IMR-90 (cell line): Measurements from ENCODE around the gene CD19. TPM values are rescaled to one million over a fixed set of nuclear protein-coding genes. Genes with fewer than 3 reads are reported as not detected.

Source experiments
- ATAC-seq: fragments of 200-7000 bp; cut with Tn5 transposase; 2 replicates; pipeline ENCODE4 v1.9.1; 2020; ENCODE audit warnings: low read depth, mild to moderate bottlenecking, moderate library complexity
- BruUV-seq: library from RNA; stranded (reverse); fragments of 400-500 nt; replicated peaks from 2 replicates; lab custom pipeline; 2021; lab: Mats Ljungman, UMichigan
- CTCF ChIA-PET: fragments of 300-600 bp; formaldehyde crosslinking; extraction: SDS; loops from one replicate; lab custom pipeline; 2021; ENCODE audit warnings: antibody characterized with exemption; lab: Yijun Ruan, JAX
- POLR2A ChIA-PET: fragments of 300-600 bp; sonication (Branson Sonifier 250); formaldehyde crosslinking; loops from one replicate; lab custom pipeline; 2022; ENCODE audit warnings: antibody characterized with exemption; ENCODE audit not compliant: unreplicated experiment; lab: Charles Lee
- DNase-seq: peaks from one replicate; pipeline ENCODE4 v3.0.0; 2013
- H2AFZ ChIP-seq: replicated peaks from 2 replicates; pipeline ENCODE3; 2013; ENCODE audit warnings: low read length, mild to moderate bottlenecking; ENCODE audit not compliant: poor library complexity
- H2AK5ac ChIP-seq: 2 replicates; pipeline ENCODE4 v1.6.1; 2013; ENCODE audit warnings: low read depth, low read length, inconsistent platforms
- H2AK9ac ChIP-seq: replicated peaks from 2 replicates; pipeline ENCODE3; 2013; ENCODE audit warnings: mild to moderate bottlenecking, low read depth, low read length, moderate library complexity; ENCODE audit not compliant: poor library complexity
- H2BK120ac ChIP-seq: 2 replicates; pipeline ENCODE4 v1.6.1; 2013; ENCODE audit warnings: low read depth, low read length, inconsistent platforms
- H2BK15ac ChIP-seq: 3 replicates; pipeline ENCODE4 v1.6.1; 2013; ENCODE audit warnings: low read depth, low read length, inconsistent platforms
- H2BK20ac ChIP-seq: 2 replicates; pipeline ENCODE4 v1.6.1; 2013; ENCODE audit warnings: low read depth, mild to moderate bottlenecking, inconsistent platforms, low read length, moderate library complexity
- H2BK5ac ChIP-seq: 2 replicates; pipeline ENCODE4 v1.6.1; 2013; ENCODE audit warnings: mild to moderate bottlenecking, low read depth, low read length, inconsistent platforms; ENCODE audit not compliant: poor library complexity, severe bottlenecking
- H3K14ac ChIP-seq: replicated peaks from 2 replicates; pipeline ENCODE4 v1.6.1; 2013; ENCODE audit warnings: low read depth, low read length, inconsistent platforms
- H3K18ac ChIP-seq: 2 replicates; pipeline ENCODE4 v1.6.1; 2013; ENCODE audit warnings: low read depth, low read length, control low read depth
- H3K23ac ChIP-seq: 2 replicates; pipeline ENCODE4 v1.6.1; 2013; ENCODE audit warnings: low read depth, low read length, inconsistent platforms
- H3K27ac ChIP-seq: 2 replicates; pipeline ENCODE4 v1.5.1; 2013; ENCODE audit warnings: mild to moderate bottlenecking, control low read depth, low read length; ENCODE audit not compliant: insufficient read depth
- H3K27me3 ChIP-seq: 2 replicates; pipeline ENCODE4 v1.6.1; 2013; ENCODE audit warnings: low read length; ENCODE audit not compliant: control insufficient read depth, insufficient read depth
- H3K36me3 ChIP-seq: 2 replicates; pipeline ENCODE4 v1.6.1; 2013; ENCODE audit warnings: low read length, mixed read lengths; ENCODE audit not compliant: control insufficient read depth, insufficient read depth
- H3K4ac ChIP-seq: 2 replicates; pipeline ENCODE4 v1.6.1; 2013; ENCODE audit warnings: low read depth, low read length, inconsistent platforms
- H3K4me1 ChIP-seq: 2 replicates; pipeline ENCODE4 v1.6.1; 2013; ENCODE audit warnings: low read length, mixed read lengths; ENCODE audit not compliant: control insufficient read depth, insufficient read depth
- H3K4me2 ChIP-seq: 2 replicates; pipeline ENCODE4 v1.6.1; 2013; ENCODE audit warnings: low read depth, mild to moderate bottlenecking, control low read depth, low read length, moderate library complexity
- H3K4me3 ChIP-seq: 2 replicates; pipeline ENCODE4 v1.5.1; 2013; ENCODE audit warnings: low read depth, mild to moderate bottlenecking, control low read depth, low read length, moderate library complexity; ENCODE audit not compliant: insufficient read depth
- H3K56ac ChIP-seq: 2 replicates; pipeline ENCODE4 v1.6.1; 2013; ENCODE audit warnings: low read length, inconsistent platforms; ENCODE audit not compliant: insufficient read depth; ENCODE audit errors: extremely low read depth
- H3K79me1 ChIP-seq, 2 experiments: 2 replicates each; pipeline ENCODE4 v1.6.1; 2013; ENCODE audit warnings: low read length in 2 of 2, inconsistent platforms in 1 of 2, low read depth in 1 of 2
- H3K9ac ChIP-seq: 2 replicates; pipeline ENCODE4 v1.6.1; 2013; ENCODE audit warnings: low read depth, low read length, control low read depth
- H3K9me1 ChIP-seq: 2 replicates; pipeline ENCODE4 v1.6.1; 2013; ENCODE audit warnings: low read length, inconsistent platforms; ENCODE audit not compliant: insufficient read depth
- H3K9me3 ChIP-seq: 2 replicates; pipeline ENCODE4 v1.6.1; 2013; ENCODE audit warnings: low read length; ENCODE audit not compliant: control insufficient read depth, insufficient read depth
- H4K20me1 ChIP-seq: 2 replicates; pipeline ENCODE4 v1.6.1; 2013; ENCODE audit warnings: low read length, inconsistent platforms; ENCODE audit not compliant: insufficient read depth
- H4K5ac ChIP-seq: 2 replicates; pipeline ENCODE4 v1.6.1; 2013; ENCODE audit warnings: mild to moderate bottlenecking, low read depth, low read length, control low read depth
- H4K8ac ChIP-seq, 2 experiments: 2 replicates each; pipeline ENCODE4 v1.6.1; 2013; ENCODE audit warnings: low read depth in 2 of 2, low read length in 2 of 2, control low read depth in 1 of 2, inconsistent platforms in 1 of 2
- H4K91ac ChIP-seq: 2 replicates; pipeline ENCODE4 v1.6.1; 2013; ENCODE audit warnings: low read depth, low read length, inconsistent platforms; ENCODE audit not compliant: insufficient read depth
- CEBPB ChIP-seq: IDR thresholded peaks from 2 replicates; pipeline ENCODE4 v1.6.1; 2012; ENCODE audit warnings: low read depth, low read length, improper control_type of control experiment
- CHD1 ChIP-seq: IDR thresholded peaks from 2 replicates; pipeline ENCODE4 v1.6.1; 2012; ENCODE audit warnings: low read depth, low read length, improper control_type of control experiment
- FOS ChIP-seq: fragments of 150-350 bp; IDR thresholded peaks from 2 replicates; pipeline ENCODE4 v1.6.1; 2016; ENCODE audit warnings: low read depth, low read length
- MAFK ChIP-seq: IDR thresholded peaks from 2 replicates; pipeline ENCODE4 v1.6.1; 2012; ENCODE audit warnings: low read depth, low read length, improper control_type of control experiment
- MAZ ChIP-seq: IDR thresholded peaks from 2 replicates; pipeline ENCODE4 v1.6.1; 2012; ENCODE audit warnings: low read depth, mild to moderate bottlenecking, low read length, improper control_type of control experiment, moderate library complexity, borderline replicate concordance
- MXI1 ChIP-seq: IDR thresholded peaks from 2 replicates; pipeline ENCODE4 v1.6.1; 2012; ENCODE audit warnings: low read depth, mild to moderate bottlenecking, low read length, moderate library complexity, borderline replicate concordance
- POLR2A ChIP-seq: IDR thresholded peaks from 2 replicates; pipeline ENCODE4 v1.6.1; 2012; ENCODE audit warnings: mild to moderate bottlenecking, low read depth, low read length
- RAD21 ChIP-seq: IDR thresholded peaks from 2 replicates; pipeline ENCODE4 v1.6.1; 2012; ENCODE audit warnings: low read length, improper control_type of control experiment
- RCOR1 ChIP-seq: IDR thresholded peaks from 2 replicates; pipeline ENCODE4 v1.6.1; 2012; ENCODE audit warnings: mild to moderate bottlenecking, low read length, improper control_type of control experiment; ENCODE audit not compliant: insufficient replicate concordance
- RFX5 ChIP-seq: IDR thresholded peaks from 2 replicates; pipeline ENCODE4 v1.8.0; 2012; ENCODE audit warnings: low read depth, mild to moderate bottlenecking, low read length, moderate library complexity
- SMC3 ChIP-seq: fragments of 150-350 bp; IDR thresholded peaks from 2 replicates; pipeline ENCODE4 v1.6.1; 2016; ENCODE audit warnings: low read depth, mild to moderate bottlenecking, antibody characterized with exemption, low read length, moderate library complexity
- WGBS, 2 experiments: methylation state at CpG; one replicate each; pipeline versions ENCODE4 v1.1.5 to v1.1.7; 2013; ENCODE audit warnings: missing lambda C conversion rate in 2 of 2; ENCODE audit not compliant: insufficient read length in 1 of 2; ENCODE audit errors: extremely low coverage in 2 of 2; 5-methylcytosine and 5-hydroxymethylcytosine counted together
- dilution Hi-C: fragments of 300-500 bp; cut with HindIII; formaldehyde crosslinking; loops from one replicate; pipeline ENCODE4 v1.14.3; 2018; ENCODE audit warnings: low sequenced_read_pairs; ENCODE audit not compliant: unreplicated experiment
- in situ Hi-C: fragments of 300-500 bp; cut with MboI; formaldehyde crosslinking; loops from 3 replicates; pipeline ENCODE4 v1.14.3; 2019; ENCODE audit warnings: low sequenced_read_pairs, inconsistent platforms, mixed read lengths
- intact Hi-C: fragments of 100-400 bp; cut with micrococcal nuclease; formaldehyde crosslinking; loops from 2 replicates; pipeline ENCODE4 v1.10.0; 2022
- polyA plus RNA-seq, 3 experiments: library from polyadenylated mRNA; depleted of rRNA; stranded (reverse); fragments of >200 nt; gene quantifications; 2 replicates each; pipeline ENCODE4 v1.2.3, GENCODE V29; 2012; ENCODE audit warnings: low replicate concordance in 1 of 3
- total RNA-seq: library from RNA; depleted of rRNA; stranded (reverse); fragments of >200 nt; gene quantifications from 2 replicates; pipeline ENCODE4 v1.2.3, GENCODE V29; 2012
- TF ChIP-seq, protein P1 (sequence below): fragments of 150-350 bp; IDR thresholded peaks from 2 replicates; pipeline ENCODE4 v1.6.1; 2016; ENCODE audit warnings: low read depth, mild to moderate bottlenecking, low read length, moderate library complexity, borderline replicate concordance
- TF ChIP-seq, protein P2 (sequence below): conservative IDR thresholded peaks from 2 replicates; pipeline ENCODE4 v1.5.1; 2012; ENCODE audit warnings: mild to moderate bottlenecking, low read depth, low read length, improper control_type of control experiment
- TF ChIP-seq, protein P3 (sequence below): fragments of 150-350 bp; IDR thresholded peaks from 2 replicates; pipeline ENCODE4 v1.6.1; 2017; ENCODE audit warnings: mild to moderate bottlenecking, antibody characterized with exemption, low read length, low read depth

CD19 gene
- total and polyA plus RNA-seq, 2 of the 4 experiments (the other 2 are of a cell fraction) = not detected

DNA sequence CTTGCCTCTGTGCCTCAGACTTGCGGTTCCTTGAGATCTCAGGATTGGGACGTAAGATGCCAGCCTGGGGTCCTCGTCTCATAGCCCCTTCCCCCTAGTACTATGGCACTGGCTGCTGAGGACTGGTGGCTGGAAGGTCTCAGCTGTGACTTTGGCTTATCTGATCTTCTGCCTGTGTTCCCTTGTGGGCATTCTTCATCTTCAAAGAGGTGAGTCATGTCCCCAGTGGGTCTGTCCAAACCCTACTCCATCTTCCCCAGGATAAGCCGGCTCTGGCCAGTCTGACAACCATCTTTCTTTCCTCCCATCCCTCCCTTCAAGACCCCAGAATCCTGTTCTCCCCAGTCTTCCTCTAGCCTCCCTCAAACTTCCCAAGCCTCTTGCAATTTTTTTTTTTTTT, 3.6 kb downstream of the CD19 start:
- dilution Hi-C loops (no loop called here), intact Hi-C loops (no loop called here), in situ Hi-C loops (no loop called here)
- H3K4ac ChIP-seq = no peak overlapping the region
- DNase-seq (no peak), ATAC-seq (no peak)
- H3K79me1 ChIP-seq = no peaks in the 10 kb centered on the region
- no peaks in the 10 kb centered on the region for H3K36me3 ChIP-seq
- no peaks in the 10 kb centered on the region for H3K9me3 ChIP-seq
- H2BK20ac ChIP-seq = no peak overlapping the region
- ChIA-PET CTCF (interaction anchor here (1.8 kb wide), 1 partner anchor 10 kb away, joined by 6 read pairs; no protein-coding TSS in a partner anchor), POLR2A (no interaction called here)
- H4K91ac ChIP-seq = no peak overlapping the region
- no peak overlapping the region for H3K4me2 ChIP-seq
- no peak overlapping the region for H2AK5ac ChIP-seq
- no peaks in the 10 kb centered on the region for H3K9me1 ChIP-seq
- H2BK120ac ChIP-seq = no peak overlapping the region
- no TSS peak for BruUV-seq
- no peak overlapping the region for H3K14ac ChIP-seq
- H3K9ac ChIP-seq = no peak overlapping the region
- H4K20me1 ChIP-seq = no peaks in the 10 kb centered on the region
- H2AFZ ChIP-seq = no peak overlapping the region
- no peak overlapping the region for H3K27ac ChIP-seq
- H3K56ac ChIP-seq = no peak overlapping the region
- H4K5ac ChIP-seq = no peak overlapping the region
- WGBS, 2 experiments = no CpG with 5 or more reads among the region's 4 CpGs
- H3K4me1 ChIP-seq = no peaks in the 10 kb centered on the region
- H3K23ac ChIP-seq = no peak overlapping the region
- H4K8ac ChIP-seq = no peak overlapping the region
- H3K4me3 ChIP-seq = no peak overlapping the region
- no peak overlapping the region for H2BK5ac ChIP-seq
- H3K18ac ChIP-seq = no peak overlapping the region
- no peak overlapping the region for H2AK9ac ChIP-seq
- H3K27me3 ChIP-seq = peaks cover 7% of the 10 kb centered on the region; the same call in 1 of the 2 replicates
- TF ChIP-seq CEBPB = no peak
- TF ChIP-seq MAFK = no peak
- no peak for TF ChIP-seq MXI1
- TF ChIP-seq FOS = no peak
- no peak for TF ChIP-seq MAZ
- TF ChIP-seq, protein P1, sequence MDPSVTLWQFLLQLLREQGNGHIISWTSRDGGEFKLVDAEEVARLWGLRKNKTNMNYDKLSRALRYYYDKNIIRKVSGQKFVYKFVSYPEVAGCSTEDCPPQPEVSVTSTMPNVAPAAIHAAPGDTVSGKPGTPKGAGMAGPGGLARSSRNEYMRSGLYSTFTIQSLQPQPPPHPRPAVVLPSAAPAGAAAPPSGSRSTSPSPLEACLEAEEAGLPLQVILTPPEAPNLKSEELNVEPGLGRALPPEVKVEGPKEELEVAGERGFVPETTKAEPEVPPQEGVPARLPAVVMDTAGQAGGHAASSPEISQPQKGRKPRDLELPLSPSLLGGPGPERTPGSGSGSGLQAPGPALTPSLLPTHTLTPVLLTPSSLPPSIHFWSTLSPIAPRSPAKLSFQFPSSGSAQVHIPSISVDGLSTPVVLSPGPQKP = no peak
- TF ChIP-seq SMC3 = no peak
- TF ChIP-seq, protein P2, sequence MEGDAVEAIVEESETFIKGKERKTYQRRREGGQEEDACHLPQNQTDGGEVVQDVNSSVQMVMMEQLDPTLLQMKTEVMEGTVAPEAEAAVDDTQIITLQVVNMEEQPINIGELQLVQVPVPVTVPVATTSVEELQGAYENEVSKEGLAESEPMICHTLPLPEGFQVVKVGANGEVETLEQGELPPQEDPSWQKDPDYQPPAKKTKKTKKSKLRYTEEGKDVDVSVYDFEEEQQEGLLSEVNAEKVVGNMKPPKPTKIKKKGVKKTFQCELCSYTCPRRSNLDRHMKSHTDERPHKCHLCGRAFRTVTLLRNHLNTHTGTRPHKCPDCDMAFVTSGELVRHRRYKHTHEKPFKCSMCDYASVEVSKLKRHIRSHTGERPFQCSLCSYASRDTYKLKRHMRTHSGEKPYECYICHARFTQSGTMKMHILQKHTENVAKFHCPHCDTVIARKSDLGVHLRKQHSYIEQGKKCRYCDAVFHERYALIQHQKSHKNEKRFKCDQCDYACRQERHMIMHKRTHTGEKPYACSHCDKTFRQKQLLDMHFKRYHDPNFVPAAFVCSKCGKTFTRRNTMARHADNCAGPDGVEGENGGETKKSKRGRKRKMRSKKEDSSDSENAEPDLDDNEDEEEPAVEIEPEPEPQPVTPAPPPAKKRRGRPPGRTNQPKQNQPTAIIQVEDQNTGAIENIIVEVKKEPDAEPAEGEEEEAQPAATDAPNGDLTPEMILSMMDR = no peak
- TF ChIP-seq CHD1 = no peak
- no peak for TF ChIP-seq POLR2A
- TF ChIP-seq RAD21 = no peak
- no peak for TF ChIP-seq RCOR1
- TF ChIP-seq, protein P3, sequence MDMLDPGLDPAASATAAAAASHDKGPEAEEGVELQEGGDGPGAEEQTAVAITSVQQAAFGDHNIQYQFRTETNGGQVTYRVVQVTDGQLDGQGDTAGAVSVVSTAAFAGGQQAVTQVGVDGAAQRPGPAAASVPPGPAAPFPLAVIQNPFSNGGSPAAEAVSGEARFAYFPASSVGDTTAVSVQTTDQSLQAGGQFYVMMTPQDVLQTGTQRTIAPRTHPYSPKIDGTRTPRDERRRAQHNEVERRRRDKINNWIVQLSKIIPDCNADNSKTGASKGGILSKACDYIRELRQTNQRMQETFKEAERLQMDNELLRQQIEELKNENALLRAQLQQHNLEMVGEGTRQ = no peak
- TF ChIP-seq RFX5 = no peak
- no peak overlapping the region for H2BK15ac ChIP-seq
